RWPE2 (cell line): Measurements from ENCODE around the gene MAEA.

ENCODE experiments used
- ATAC-seq: fragments of 200-7000 bp; cut with Tn5 transposase; 3 replicates; pipeline ENCODE4 v1.9.1; 2021; ENCODE audit warnings: low read depth
- DNase-seq: peaks from one replicate; pipeline ENCODE4 v3.0.0-alpha.2; 2020; ENCODE audit warnings: low spot score
- H3K27ac ChIP-seq: fragments of 450-650 bp; 2 replicates; pipeline ENCODE4 v1.5.1; 2017; ENCODE audit warnings: mild to moderate bottlenecking; ENCODE audit not compliant: poor library complexity, severe bottlenecking
- H3K27me3 ChIP-seq: fragments of 250-450 bp; sonication (Bioruptor Pico); 2 replicates; pipeline ENCODE4 v1.5.1; 2021; ENCODE audit warnings: mild to moderate bottlenecking, moderate library complexity; ENCODE audit not compliant: insufficient read depth, poor library complexity, severe bottlenecking
- H3K36me3 ChIP-seq: fragments of 250-450 bp; sonication (Bioruptor Pico); 2 replicates; pipeline ENCODE4 v1.5.1; 2020; ENCODE audit warnings: low read depth, mild to moderate bottlenecking, moderate library complexity
- H3K4me1 ChIP-seq: fragments of 250-450 bp; sonication (Bioruptor Pico); 2 replicates; pipeline ENCODE4 v1.5.1; 2021; ENCODE audit warnings: mild to moderate bottlenecking, moderate library complexity; ENCODE audit not compliant: insufficient read depth, poor library complexity, severe bottlenecking
- H3K4me3 ChIP-seq: fragments of 250-450 bp; sonication (Bioruptor Pico); 2 replicates; pipeline ENCODE4 v1.5.1; 2021; ENCODE audit warnings: mild to moderate bottlenecking, moderate library complexity; ENCODE audit not compliant: severe bottlenecking
- H3K9me3 ChIP-seq: fragments of 250-450 bp; sonication (Bioruptor Pico); 2 replicates; pipeline ENCODE4 v1.5.1; 2021; ENCODE audit warnings: mild to moderate bottlenecking, moderate library complexity; ENCODE audit not compliant: severe bottlenecking
- TF ChIP-seq, protein P1 (sequence below): fragments of 450-650 bp; IDR thresholded peaks from one replicate; pipeline ENCODE4 v1.5.1; 2017; ENCODE audit warnings: mild to moderate bottlenecking, moderate library complexity; ENCODE audit not compliant: poor library complexity, severe bottlenecking

The MAEA gene

GRCh38 chr4:1293991-1294390, 4.3 kb downstream of the MAEA start:
- Histone ChIP-seq H3K27ac (no peak overlapping the region), H3K27me3 (no peaks in the 10 kb centered on the region), H3K36me3 (peaks cover 39% of the 10 kb centered on the region), H3K9me3 (no peaks in the 10 kb centered on the region), H3K4me3 (no peak overlapping the region), H3K4me1 (peaks cover 22% of the 10 kb centered on the region)
- TF ChIP-seq, protein P1, sequence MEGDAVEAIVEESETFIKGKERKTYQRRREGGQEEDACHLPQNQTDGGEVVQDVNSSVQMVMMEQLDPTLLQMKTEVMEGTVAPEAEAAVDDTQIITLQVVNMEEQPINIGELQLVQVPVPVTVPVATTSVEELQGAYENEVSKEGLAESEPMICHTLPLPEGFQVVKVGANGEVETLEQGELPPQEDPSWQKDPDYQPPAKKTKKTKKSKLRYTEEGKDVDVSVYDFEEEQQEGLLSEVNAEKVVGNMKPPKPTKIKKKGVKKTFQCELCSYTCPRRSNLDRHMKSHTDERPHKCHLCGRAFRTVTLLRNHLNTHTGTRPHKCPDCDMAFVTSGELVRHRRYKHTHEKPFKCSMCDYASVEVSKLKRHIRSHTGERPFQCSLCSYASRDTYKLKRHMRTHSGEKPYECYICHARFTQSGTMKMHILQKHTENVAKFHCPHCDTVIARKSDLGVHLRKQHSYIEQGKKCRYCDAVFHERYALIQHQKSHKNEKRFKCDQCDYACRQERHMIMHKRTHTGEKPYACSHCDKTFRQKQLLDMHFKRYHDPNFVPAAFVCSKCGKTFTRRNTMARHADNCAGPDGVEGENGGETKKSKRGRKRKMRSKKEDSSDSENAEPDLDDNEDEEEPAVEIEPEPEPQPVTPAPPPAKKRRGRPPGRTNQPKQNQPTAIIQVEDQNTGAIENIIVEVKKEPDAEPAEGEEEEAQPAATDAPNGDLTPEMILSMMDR = no peak
- ATAC-seq (no peak), DNase-seq (no peak)

GRCh38 chr4:1294424-1294823, 4.7 kb downstream of the MAEA start:
- DNase-seq (no peak), ATAC-seq (no peak)
- Histone ChIP-seq H3K9me3 (no peaks in the 10 kb centered on the region), H3K27me3 (no peaks in the 10 kb centered on the region), H3K36me3 (peaks cover 43% of the 10 kb centered on the region), H3K4me1 (peaks cover 24% of the 10 kb centered on the region), H3K4me3 (no peak overlapping the region), H3K27ac (no peak overlapping the region)
- TF ChIP-seq, protein P1 = no peak

DNA sequence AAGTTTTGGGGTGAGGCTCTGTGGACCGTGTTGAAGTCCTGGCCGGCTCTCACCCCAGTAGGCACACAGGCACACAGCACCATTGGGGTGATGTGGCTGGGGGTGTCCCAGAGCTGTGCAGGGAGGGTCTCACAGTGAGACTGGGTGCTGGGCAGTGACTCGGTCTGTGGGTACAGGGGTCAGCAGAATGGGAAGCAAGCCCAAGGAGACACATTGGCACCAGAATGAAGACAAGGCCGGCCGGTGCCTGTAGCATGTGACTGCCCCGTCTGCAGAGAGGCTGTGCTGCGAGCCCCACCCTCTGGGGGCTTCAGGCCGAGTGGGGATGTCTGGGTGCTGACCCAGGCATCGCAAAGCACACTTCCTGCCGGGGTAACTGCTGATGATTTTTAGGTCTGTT, 5.2 kb downstream of the MAEA start:
- DNase-seq (no peak), ATAC-seq (no peak)
- Histone ChIP-seq H3K4me1 (peaks cover 29% of the 10 kb centered on the region), H3K9me3 (no peaks in the 10 kb centered on the region), H3K27me3 (no peaks in the 10 kb centered on the region), H3K27ac (no peak overlapping the region), H3K4me3 (no peak overlapping the region), H3K36me3 (peaks cover 48% of the 10 kb centered on the region)
- TF ChIP-seq, protein P1 = no peak

DNA sequence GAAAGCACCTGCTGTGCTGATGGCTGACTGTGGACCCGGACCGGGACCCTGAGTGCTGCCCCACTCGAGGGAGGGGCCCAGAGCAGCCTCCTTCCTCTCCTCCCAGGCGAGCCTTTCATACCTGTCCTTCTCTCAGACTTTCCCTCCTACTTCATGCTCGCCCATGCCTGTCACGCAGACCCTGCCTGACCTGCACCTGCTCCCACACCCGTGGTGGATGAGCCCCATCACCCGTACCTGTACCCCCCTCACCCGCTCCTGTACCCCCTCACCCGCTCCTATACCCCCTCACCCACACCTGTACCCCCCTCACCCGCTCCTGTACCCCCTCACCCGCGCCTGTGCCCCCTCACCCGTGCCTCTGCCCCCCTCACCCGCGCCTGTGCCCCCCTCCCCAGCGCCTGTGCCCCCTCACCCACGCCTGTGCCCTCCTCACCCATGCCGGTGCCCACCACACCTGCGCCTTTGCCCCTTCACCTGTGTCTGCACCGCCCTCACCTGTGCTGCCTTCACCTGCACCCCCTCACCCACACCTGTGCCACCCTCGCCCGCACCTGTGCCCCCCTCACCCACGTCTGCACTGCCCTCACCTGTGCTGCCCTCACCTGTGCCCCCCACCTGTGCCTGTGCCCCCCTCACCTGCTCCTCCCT, 5.8 kb downstream of the MAEA start:
- peaks cover 35% of the 10 kb centered on the region for H3K4me1 ChIP-seq
- H3K36me3 ChIP-seq = peaks cover 54% of the 10 kb centered on the region
- TF ChIP-seq, protein P1 = no peak
- no peaks in the 10 kb centered on the region for H3K27me3 ChIP-seq
- no peak overlapping the region for H3K27ac ChIP-seq
- DNase-seq (peak; percentile 45), ATAC-seq (peak; percentile 7; the same call in 1 of the 3 replicates)
- no peak overlapping the region for H3K4me3 ChIP-seq
- H3K9me3 ChIP-seq = no peaks in the 10 kb centered on the region

- H3K27me3 ChIP-seq = no peaks in the 10 kb centered on the region
- H3K36me3 ChIP-seq = peaks cover 57% of the 10 kb centered on the region
- TF ChIP-seq, protein P1 = no peak
- ATAC-seq (no peak), DNase-seq (peak; percentile 61)
- peaks cover 39% of the 10 kb centered on the region for H3K4me1 ChIP-seq
- H3K4me3 ChIP-seq = no peak overlapping the region
- H3K27ac ChIP-seq = peak overlapping the region; percentile 24
- no peaks in the 10 kb centered on the region for H3K9me3 ChIP-seq
Observed at GRCh38 chr4:1296324-1297022, 6.8 kb downstream of the MAEA start.
